ENCODE data around the gene HLA-DQB1.
"Not testable (repeated sequence)": the region's sequence is repeated elsewhere in the genome, so short reads cannot be mapped to it uniquely, and the experiment has no call there.

Gene HLA-DQB1

GRCh38 chr6:32629793-32630192 is 36.7 kb downstream of the HLA-DQB1 start:
- not testable (repeated sequence) for DNase-seq (ENCODE audit: insufficient read length, low spot score); FAIRE-seq

GRCh38 chr6:32627831-32628230 is 38.6 kb downstream of the HLA-DQB1 start:
- DNase-seq (ENCODE audit: insufficient read length, low spot score) (no peak), FAIRE-seq (peak; percentile 49)

- FAIRE-seq = peak; percentile 18
- no peak for DNase-seq (ENCODE audit: insufficient read length, low spot score)
Measured at GRCh38 chr6:32627249-32627648, 39.2 kb downstream of the HLA-DQB1 start.

GRCh38 chr6:32625137-32625536 is 41.3 kb downstream of the HLA-DQB1 start:
- DNase-seq (ENCODE audit: insufficient read length, low spot score) (no peak), FAIRE-seq (peak; percentile 55)

- FAIRE-seq = no peak
- no peak for DNase-seq (ENCODE audit: insufficient read length, low spot score)
Measured at GRCh38 chr6:32624565-32624964, 41.9 kb downstream of the HLA-DQB1 start.

GRCh38 chr6:32623693-32624092 is 42.8 kb downstream of the HLA-DQB1 start:
- peak; percentile 97 for FAIRE-seq

GRCh38 chr6:32622545-32623401 is 43.7 kb downstream of the HLA-DQB1 start:
- FAIRE-seq = peak; percentile 99
- DNase-seq (ENCODE audit: insufficient read length, low spot score) = no peak

More at GRCh38 chr6:32623693-32624092, 42.8 kb downstream of the HLA-DQB1 start:
- DNase-seq (ENCODE audit: insufficient read length, low spot score) = no peak

GRCh38 chr6:32621372-32621771 is 45.1 kb downstream of the HLA-DQB1 start:
- no peak for DNase-seq (ENCODE audit: insufficient read length, low spot score)
- no peak for FAIRE-seq

- no peak for FAIRE-seq
- DNase-seq (ENCODE audit: insufficient read length, low spot score) = no peak
Measured at GRCh38 chr6:32617751-32618150, 48.7 kb downstream of the HLA-DQB1 start.

GRCh38 chr6:32615885-32616532 is 50.4 kb downstream of the HLA-DQB1 start:
- DNase-seq (ENCODE audit: insufficient read length, low spot score) (no peak), FAIRE-seq (no peak)

GRCh38 chr6:32614366-32615081 is 51.9 kb downstream of the HLA-DQB1 start:
- DNase-seq (ENCODE audit: insufficient read length, low spot score) (no peak), FAIRE-seq (no peak)

- FAIRE-seq (no peak), DNase-seq (ENCODE audit: insufficient read length, low spot score) (no peak)
Measured at GRCh38 chr6:32613475-32613874, 53.0 kb downstream of the HLA-DQB1 start.

- FAIRE-seq (peak; percentile 85), DNase-seq (ENCODE audit: insufficient read length, low spot score) (no peak)
Measured at GRCh38 chr6:32610682-32611296, 55.7 kb downstream of the HLA-DQB1 start.

GRCh38 chr6:32609731-32610640 is 56.5 kb downstream of the HLA-DQB1 start:
- DNase-seq (ENCODE audit: insufficient read length, low spot score) = no peak
- FAIRE-seq = peak; percentile 100
